ENCODE results near the gene SIPA1L2. TPM values are rescaled to one million over a fixed set of nuclear protein-coding genes. Genes with fewer than 3 reads are reported as not detected.
A peak's percentile ranks its signal among the peaks of the same experiment; 100 is the strongest.

Gene SIPA1L2
- total RNA-seq (2014; rRNA removed; shearing (Covaris generic)), result not detected in 2 replicates

DNA sequence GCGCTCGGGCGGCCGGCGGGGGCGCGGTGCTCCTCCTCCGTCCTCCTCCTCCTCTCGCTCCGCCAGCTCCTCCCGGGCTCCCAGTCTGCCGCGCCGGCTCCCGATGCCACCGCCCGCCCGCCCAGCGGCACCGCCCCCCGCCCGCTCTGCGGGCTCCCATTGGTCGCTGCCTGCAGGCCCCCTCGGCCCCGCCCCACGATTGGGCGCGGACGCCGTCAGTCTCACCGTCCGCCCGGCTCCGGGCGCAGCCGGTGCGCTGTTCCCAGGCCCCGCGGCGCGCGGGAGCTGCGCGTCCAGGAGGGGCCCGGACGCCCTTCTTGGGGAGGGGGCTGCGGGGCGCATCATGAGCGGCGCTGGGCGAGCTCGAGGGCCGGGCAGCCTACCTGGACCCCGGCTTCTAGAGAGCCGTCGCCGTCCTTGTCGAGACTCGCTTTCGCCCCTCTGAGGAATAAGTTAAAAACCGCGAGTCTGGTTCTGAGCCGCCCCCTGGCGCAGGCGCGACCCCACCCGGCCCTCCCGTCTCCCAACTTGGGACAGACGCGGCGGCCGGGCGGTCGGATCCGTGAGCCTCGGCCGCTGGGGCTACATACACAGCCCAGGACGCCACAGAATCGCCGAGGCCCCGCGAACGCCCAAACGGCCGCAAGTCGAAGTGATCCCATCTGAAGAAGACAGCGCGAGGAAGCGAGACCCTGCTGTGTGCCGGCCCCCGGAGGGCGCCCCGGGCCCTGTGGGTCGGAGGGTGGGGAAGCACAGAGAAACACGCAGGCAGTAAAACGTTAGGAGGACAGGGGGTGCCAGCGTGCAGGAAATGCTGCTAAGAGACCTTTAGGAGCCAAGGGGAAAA, at the start of gene SIPA1L2:
Gene SIPA1L2 (minus strand): TSS at position 87 of the 847 bp plus-strand sequence. CDS start 114,794 bp downstream, outside the sequence.
- in situ Hi-C loops (cut with HindIII; ENCODE audit: low sequenced_read_pairs), result no loop called here
- peak; percentile 88 for DNase-seq (ENCODE audit: low spot score)

DNA sequence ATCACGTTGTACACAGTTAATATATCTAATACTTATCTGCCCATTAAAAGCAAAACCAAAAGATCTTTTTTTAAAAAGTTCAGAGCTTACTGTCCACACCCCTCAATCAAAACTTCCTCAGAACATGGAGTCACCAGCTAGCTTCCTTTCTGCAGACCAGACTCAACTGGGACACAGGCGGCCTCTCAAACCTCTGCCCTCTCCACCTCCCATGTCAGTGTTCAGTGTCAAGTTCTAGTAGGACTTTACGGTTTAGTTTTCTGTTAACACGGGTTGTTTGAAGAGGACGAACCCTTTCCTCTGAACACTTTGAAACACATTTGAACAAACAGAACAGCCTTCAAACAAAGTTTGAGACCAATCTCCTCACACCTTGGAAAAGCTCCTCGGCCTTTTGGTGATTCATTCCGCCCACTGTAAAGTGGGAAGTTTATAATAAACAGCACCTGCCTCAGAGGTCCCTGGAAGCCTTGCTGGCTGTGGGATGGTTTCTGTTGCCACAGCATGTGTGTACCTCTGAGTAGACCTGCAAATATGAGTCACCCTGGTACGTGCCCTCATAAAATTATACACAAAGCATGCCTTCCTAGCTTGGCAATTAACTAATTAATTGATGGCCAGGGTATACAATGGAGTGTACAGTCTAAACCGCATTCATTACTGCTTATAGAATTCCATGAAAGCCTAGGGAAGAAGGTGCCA, 48.4 kb upstream of the SIPA1L2 start:
- in situ Hi-C loops (cut with HindIII; ENCODE audit: low sequenced_read_pairs), result no loop called here
- no peak for DNase-seq (ENCODE audit: low spot score)

DNA sequence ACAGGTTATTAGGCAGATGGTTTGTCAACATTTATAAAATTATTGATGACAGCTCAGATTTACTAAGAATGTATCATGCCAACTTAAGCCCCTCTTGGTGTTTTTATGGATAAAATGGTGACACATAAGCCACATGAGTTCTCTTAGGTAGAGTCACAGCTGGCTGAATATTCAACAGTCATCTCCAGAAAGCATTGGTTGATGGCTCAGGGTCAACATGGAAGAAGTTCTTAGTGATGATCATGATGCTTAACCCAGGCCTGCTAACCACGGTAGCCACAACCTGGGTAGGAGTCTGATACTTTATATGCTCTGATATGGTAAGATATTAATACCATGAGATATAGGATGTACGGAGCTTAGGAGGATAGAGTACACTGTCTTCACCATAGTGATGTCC, 46.4 kb upstream of the SIPA1L2 start:
- in situ Hi-C loops (cut with HindIII; ENCODE audit: low sequenced_read_pairs), result no loop called here
- no peak for DNase-seq (ENCODE audit: low spot score)

- DNase-seq (ENCODE audit: low spot score), result no peak
- in situ Hi-C loops (cut with HindIII; ENCODE audit: low sequenced_read_pairs), result no loop called here
These were observed 46.0 kb upstream of the SIPA1L2 start for GRCh38 chr1:232675898-232676297.

DNA sequence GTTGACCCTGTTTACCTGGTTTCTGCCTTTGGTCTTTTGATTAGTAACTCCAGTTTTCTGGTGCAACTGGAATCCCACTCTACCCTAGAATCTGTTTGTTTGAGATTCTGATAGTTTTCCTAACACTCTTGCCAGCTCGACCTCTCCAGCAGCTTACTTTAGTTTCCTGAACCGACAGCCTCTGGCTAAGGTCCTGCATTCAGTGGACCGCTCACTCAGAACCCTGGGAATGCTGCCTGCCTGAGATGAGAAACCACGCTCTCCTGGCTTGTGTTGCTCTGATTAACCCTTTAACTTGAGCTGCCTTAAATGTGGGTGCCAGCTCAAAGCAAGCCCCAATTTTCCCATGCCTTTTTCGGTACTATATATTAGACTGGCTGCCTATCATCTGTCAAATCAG, 45.3 kb upstream of the SIPA1L2 start:
- in situ Hi-C loops (cut with HindIII; ENCODE audit: low sequenced_read_pairs), result no loop called here
- DNase-seq (ENCODE audit: low spot score), result no peak

- in situ Hi-C loops (cut with HindIII; ENCODE audit: low sequenced_read_pairs), result no loop called here
- no peak for DNase-seq (ENCODE audit: low spot score)
These were observed 43.3 kb upstream of the SIPA1L2 start for GRCh38 chr1:232673256-232673655.

DNA sequence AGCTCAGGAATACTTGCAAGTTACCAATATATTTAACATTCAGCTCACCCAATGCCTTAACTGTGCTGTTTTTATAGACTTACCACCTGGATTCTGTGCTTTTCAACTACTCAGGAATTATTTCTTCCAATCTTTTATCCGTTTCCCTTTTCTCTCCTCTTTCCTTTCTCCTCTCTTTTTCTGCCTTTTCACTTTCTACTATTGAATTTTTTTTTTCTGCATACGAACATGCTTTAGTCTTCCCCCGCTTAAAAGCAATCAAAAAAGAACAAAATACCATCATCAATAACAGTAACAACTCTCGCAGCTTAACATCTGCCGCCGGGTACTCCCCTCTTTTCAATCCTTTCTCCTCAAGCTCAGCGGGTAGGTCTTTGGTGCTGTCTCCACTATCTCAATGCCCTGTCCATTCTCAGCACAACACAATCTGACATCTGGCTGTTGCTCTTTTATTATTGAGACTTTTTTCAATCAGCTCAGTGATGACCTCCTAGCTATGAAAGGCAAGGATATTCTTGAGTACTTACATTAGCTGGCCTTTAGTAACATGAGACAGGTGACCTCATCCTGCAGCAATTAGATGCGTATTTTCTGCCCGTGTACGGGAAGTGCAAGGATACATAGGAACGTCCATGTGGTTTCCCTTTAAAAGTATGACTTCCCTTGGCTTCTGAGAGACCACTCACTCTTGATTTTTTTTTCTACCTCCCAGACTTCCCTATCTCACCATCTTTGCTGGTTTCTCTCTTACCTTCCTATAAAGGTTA, 40.2 kb upstream of the SIPA1L2 start:
- in situ Hi-C loops (cut with HindIII; ENCODE audit: low sequenced_read_pairs), result no loop called here
- DNase-seq (ENCODE audit: low spot score), result no peak

DNA sequence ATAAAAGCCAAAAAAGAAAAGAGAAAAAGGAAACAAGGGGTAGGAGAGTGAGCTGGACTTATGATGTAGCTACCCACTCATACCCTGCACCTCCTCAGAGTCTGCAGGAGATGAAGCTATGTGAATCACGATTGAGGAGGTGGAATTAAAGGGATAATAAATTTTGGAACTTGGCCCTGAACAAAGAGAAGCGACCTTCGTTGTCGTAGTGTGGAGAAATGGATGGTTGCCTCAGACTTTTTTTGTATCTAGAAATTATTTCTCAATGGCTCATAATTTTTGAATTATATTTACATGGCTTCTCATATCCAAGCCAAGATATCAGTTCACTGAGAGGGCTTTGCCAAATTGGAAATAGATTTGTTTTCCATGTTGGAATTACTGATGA, 37.8 kb upstream of the SIPA1L2 start:
- in situ Hi-C loops (cut with HindIII; ENCODE audit: low sequenced_read_pairs), result no loop called here

GRCh38 chr1:232667094-232667777, 37.3 kb upstream of the SIPA1L2 start:
- in situ Hi-C loops (cut with HindIII; ENCODE audit: low sequenced_read_pairs), result no loop called here

More for the DNA sequence above, 37.8 kb upstream of the SIPA1L2 start:
- DNase-seq (ENCODE audit: low spot score), result no peak

DNA sequence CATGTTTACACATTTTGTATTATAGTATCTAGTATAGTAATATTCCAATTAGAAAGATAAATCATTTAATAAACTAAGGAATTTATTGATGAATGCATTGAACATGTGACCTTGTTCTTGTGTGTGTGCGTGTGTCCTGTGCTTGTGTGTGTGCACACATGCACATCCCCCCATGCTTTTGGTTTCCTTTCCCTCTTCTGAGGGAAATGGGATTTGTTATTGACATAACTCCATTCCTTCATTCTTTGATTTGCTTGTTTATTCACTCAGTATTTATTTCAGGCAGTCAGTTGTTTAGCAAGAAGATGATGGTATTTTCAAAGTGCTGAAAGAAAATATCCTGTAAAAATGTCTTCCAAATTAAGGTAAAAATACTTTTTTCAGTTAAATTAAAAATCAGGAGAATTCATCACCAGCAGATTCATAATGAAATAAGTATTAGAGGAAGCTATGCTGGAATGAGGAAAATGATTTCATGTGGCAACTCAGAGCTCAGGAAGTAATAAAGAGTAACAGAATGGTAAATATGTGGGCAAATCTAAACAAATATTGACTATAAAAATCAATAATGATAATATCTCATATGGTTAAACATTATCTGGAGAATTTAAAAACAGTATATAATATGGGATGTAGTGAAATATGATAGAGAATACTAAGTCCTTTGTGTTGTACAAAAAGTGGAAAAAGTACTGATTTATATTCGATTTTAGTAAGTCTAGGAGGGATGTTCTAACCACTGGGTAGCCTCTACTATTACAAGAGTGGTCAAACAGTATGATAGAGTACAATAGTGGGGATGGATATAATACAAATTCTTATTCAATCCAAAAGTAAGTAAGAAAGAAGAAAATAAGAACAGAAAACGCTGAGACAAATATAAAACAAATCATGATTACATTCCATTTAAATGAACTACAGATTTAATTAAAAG, 35.2 kb upstream of the SIPA1L2 start:
- no peak for DNase-seq (ENCODE audit: low spot score)
- in situ Hi-C loops (cut with HindIII; ENCODE audit: low sequenced_read_pairs), result no loop called here

More at GRCh38 chr1:232667094-232667777, 37.3 kb upstream of the SIPA1L2 start:
- DNase-seq (ENCODE audit: low spot score), result no peak

GRCh38 chr1:232662910-232663309, 33.0 kb upstream of the SIPA1L2 start:
- in situ Hi-C loops (cut with HindIII; ENCODE audit: low sequenced_read_pairs), result no loop called here
- no peak for DNase-seq (ENCODE audit: low spot score)

- in situ Hi-C loops (cut with HindIII; ENCODE audit: low sequenced_read_pairs), result no loop called here
- no peak for DNase-seq (ENCODE audit: low spot score)
These were observed 28.5 kb upstream of the SIPA1L2 start for GRCh38 chr1:232658386-232658785.

- in situ Hi-C loops (cut with HindIII; ENCODE audit: low sequenced_read_pairs), result no loop called here
- DNase-seq (ENCODE audit: low spot score), result no peak
These were observed 27.6 kb upstream of the SIPA1L2 start for GRCh38 chr1:232657426-232658005.

GRCh38 chr1:232655746-232656085, 25.8 kb upstream of the SIPA1L2 start:
- in situ Hi-C loops (cut with HindIII; ENCODE audit: low sequenced_read_pairs), result no loop called here
- no peak for DNase-seq (ENCODE audit: low spot score)

GRCh38 chr1:232655028-232655745, 25.3 kb upstream of the SIPA1L2 start:
- in situ Hi-C loops (cut with HindIII; ENCODE audit: low sequenced_read_pairs), result no loop called here
- no peak for DNase-seq (ENCODE audit: low spot score)

GRCh38 chr1:232653789-232654188, 23.9 kb upstream of the SIPA1L2 start:
- no peak for DNase-seq (ENCODE audit: low spot score)
- in situ Hi-C loops (cut with HindIII; ENCODE audit: low sequenced_read_pairs), result no loop called here

DNA sequence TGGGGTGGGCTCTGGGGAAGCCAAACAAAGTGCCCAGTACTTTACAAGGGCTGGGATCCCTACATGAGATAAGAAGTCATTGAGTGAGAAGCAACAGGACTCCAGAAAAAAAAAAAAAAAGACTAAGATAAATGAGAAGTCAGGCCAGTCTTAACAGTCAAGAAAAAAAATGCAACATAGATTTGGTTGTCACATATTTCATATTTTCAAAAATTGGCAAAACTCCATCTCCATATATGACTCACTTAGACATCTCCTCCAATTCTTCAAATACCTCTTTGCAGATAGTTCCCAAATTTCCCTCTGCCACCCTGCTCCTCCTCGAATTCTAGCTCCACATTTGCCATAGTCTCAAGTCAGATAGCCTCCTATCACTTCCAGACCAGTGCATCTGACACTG, 20.9 kb upstream of the SIPA1L2 start:
- no peak for DNase-seq (ENCODE audit: low spot score)
- in situ Hi-C loops (cut with HindIII; ENCODE audit: low sequenced_read_pairs), result no loop called here

All from G401 (cell line).